HL-60/S4 treated with phorbol 12-myristate 13-acetate at 8.2 ng/mL for 4 days and 3 days (cell line): ENCODE data around the gene RAB11FIP3.

Experiments
- in situ Hi-C: fragments of 300-500 bp; cut with MboI; formaldehyde crosslinking; loops from 2 replicates; pipeline ENCODE4 v1.15.0; 2022; ENCODE audit warnings: low sequenced_read_pairs

Gene RAB11FIP3

DNA sequence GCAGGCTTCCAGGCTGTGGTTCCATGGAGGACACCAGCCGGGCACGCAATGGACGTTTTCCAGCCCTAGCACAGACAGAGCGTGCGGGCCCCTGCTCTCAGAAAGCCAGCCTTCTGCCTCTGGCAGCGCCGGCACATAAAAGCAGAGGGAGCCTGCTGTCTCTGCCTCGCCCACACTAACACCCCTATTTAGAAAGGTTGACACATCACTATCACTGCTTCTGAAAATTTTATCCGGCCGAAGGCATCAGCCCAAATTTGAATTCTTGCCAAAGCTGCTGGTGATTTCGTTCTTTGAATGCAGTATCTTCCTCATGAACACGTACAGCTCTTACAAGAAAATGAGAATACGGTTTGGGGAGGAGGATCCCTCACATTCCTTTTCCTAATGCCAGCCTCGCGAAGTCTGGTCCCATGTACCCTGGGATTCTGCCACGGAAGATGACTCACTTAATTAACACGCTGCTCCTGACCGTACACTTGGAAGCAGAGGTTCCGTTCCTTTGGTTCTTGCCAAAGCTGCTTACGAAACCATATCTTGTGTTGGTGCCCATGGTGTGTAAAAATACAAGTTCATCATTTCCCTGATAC, 1.3 kb upstream of the RAB11FIP3 start:
- in situ Hi-C loops = no loop called here

DNA sequence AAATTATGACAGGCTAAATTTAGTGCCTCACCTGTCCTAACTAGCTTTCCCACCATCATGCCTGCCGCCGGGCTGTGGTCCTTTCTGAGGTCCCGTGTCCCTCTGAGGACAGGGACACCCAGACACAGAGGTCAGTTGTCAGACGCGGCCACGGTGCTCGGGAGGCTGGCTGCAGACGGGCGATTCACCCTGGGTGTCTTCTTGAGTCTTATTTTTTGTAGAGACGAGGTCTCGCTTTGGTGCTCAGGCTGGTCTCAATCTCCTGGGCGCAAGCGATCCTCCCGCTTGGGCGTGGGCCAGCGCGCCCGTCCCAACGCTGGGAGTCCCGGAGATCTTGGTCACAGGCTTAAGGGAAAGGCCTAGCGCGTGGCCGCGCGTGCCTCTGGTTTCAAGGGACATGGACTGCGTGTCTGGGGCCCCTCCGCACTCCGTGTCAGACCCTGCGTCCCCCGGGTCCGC, 797 bp upstream of the RAB11FIP3 start:
- in situ Hi-C loops = no loop called here

DNA sequence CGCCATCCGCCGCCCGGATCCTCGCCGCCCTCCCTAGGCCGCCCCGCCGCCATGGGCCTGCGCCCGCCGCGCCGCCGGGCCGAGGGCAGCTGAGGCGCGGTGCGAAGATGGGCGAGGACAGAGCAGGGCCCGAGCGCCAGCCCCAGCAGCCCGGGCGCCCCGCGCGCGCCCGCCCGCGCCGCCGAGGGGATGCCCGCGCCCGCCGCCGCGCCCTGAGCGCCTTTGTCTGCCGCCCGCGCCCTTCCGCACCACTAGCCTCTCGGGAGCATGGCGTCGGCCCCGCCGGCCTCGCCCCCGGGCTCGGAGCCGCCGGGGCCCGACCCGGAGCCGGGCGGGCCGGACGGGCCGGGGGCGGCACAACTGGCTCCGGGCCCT, 278 bp downstream of the RAB11FIP3 start:
- in situ Hi-C loops = no loop called here

DNA sequence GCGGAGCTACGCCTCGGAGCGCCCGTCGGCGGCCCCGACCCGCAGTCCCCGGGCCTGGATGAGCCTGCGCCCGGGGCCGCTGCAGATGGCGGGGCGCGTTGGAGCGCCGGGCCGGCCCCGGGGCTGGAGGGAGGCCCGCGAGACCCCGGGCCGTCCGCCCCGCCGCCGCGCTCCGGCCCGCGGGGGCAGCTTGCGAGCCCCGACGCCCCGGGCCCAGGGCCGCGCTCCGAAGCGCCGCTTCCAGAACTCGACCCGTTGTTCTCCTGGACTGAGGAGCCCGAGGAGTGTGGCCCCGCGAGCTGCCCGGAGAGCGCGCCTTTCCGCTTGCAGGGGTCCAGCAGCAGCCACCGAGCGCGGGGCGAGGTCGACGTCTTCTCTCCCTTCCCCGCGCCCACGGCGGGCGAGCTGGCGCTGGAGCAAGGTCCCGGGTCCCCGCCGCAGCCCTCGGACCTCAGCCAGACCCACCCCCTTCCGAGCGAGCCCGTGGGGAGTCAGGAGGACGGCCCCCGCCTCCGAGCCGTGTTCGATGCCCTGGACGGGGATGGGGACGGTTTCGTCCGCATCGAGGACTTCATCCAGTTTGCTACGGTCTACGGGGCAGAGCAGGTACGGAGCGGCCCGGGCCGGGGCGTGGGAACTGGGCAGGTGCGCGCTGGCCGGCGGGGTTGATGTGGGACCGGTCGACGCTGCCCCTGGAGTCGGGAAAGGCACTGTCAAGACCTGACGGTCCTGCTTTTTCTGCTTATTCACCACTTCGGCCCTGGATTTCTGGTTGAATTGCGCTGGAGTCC, 861 bp downstream of the RAB11FIP3 start:
- in situ Hi-C loops = no loop called here

DNA sequence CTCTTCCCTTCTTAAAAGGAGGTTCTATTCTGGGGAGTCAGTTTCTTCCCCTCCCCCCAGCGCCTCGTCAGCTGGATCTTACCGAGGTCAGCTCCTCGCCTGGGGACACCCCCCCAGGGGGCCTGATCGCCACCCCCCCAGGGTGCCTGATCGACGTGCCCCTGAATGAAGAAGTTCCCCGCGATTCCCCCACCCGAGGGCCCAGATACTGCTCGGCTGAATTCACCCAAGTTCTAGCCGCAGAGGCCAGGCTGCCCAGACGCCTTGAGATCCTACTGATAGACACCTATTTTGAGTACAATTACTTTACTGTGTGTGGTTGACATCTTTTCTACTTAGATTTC, 1.4 kb downstream of the RAB11FIP3 start:
- in situ Hi-C loops = no loop called here

DNA sequence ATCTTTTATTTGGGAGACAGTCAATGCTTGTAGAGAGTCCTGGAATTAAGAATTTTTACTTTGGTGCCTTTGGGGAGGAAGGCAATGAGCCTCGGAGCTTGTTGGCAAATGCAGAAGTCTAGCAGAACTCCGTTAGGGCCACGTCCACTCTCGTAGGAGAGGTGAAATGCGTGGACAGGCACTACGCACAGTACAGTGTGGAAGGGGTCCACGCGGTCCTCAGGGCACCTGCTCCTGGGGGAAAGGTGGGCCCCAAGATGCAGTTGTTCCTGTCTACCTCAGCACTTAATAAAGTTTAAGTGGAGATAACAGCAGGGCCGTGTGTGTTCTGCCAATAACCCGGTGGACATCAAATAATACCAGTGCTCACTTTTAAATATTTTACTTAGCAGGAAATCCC, 1.8 kb downstream of the RAB11FIP3 start:
- in situ Hi-C loops = no loop called here

DNA sequence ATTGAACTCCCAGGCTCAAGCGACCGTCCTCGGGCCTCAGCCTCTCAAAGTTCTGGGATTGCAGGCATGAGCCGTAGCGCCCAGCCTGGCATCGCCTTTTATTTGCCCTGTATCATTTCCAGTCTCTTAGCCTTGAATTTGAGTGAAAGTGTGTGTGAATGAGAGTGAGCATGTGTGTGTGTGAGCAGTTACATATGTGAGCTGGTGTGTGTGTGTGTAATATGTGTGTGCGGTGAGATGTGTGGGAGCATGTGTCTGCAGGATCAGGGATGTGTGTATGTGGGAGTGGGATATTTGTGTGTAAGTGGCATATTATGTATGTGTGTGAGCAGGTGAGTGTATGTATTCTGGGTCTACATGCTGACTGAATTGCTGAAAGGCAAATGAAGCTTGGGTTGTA, 5.5 kb downstream of the RAB11FIP3 start:
- in situ Hi-C loops = no loop called here

DNA sequence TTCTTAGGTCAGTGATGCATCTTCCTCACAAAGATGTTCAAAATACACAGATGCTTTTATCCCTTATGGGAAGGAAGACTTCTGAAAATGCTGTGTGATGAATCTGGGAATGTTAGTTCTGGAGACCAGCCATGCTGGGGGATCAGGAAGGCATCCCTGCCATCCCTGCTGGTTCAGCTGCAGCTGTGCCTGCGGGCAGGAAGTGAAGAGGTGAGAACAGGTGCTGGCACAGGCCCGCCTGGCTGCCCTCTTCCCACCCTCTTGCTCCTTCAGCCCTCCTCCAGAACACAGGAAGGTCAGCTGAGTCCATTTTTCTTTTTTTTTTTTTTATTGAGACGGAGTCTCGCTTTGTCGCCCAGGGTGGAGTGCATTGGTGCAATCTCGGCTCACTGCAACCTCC, 15.2 kb downstream of the RAB11FIP3 start:
- in situ Hi-C loops = no loop called here

DNA sequence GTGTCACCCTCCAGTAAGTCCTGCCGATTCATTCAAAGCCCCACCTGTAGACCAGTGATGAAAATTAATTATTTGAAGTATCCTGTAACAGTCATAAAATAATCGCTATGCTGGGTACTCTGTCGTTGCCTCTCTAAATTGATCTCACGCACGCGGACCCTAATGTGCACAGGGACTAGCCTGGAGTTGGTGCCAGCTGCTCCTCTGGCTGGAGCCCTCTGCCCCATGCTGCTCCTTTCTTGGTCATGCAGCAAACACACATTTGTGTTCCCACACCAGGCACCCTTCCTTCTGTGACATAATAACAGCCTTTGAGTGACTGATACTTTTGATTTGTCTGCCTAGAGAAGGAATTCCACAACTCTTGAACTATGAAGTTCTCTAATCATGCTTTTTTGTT, 16.0 kb downstream of the RAB11FIP3 start:
- in situ Hi-C loops = no loop called here

DNA sequence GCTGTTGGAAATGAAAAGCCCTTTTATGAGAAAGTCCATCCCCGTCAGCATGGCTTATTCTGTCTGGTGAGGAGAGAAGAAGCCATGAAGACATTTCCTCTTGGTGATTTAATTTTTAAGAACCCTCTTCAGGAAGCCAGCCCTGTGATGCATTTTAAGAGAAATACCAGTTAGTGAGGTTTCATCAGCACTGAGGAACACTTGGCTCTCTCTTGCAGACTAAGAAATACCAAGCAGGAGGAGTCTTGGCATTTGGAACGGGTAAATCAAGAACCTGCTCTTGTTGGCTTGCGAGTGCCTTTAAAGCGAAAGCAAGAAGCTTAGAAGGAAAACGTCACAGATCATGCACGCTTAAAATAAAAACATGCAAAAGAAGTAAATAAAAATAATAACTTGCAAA, 17.5 kb downstream of the RAB11FIP3 start:
- in situ Hi-C loops = no loop called here

DNA sequence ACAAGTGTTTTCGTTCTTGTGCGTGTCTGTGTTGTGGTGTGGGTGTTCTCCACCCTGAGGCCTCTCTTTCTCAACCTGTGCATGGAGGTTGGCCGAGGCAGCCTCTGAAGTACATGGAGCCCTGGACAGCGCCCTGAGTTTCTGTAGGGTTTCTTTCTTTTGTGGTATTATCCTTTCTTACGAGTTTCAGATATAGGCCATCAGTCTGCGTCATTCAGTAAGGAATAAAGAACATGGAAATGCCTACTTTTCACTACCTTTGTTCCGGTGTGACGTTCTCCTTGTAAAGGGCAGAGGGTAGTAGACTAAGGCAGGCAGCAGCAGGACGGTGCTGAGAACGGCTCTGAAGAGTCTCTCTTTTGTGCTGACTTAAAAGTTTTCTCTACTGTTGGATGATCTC, 18.6 kb downstream of the RAB11FIP3 start:
- in situ Hi-C loops = no loop called here

DNA sequence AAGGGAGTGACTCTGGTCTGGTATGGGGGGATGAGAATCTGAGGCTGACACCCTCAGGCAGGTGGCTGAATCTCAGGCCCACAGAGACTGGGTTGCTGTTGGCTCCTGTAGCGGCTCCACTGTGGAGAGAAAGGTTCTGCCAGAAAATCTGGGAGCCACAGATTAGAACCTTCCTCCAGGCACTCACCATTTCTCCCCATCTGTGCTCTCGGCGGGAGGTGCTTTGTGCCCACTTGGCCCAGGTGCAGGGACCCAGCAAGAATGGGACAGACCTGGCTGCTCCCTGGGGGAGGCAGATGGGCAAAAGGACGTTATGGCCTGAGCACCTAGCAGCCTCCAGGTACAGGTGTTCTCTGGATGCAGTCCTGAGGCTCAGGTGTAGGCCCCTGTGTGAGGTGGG, 20.1 kb downstream of the RAB11FIP3 start:
- in situ Hi-C loops = no loop called here

DNA sequence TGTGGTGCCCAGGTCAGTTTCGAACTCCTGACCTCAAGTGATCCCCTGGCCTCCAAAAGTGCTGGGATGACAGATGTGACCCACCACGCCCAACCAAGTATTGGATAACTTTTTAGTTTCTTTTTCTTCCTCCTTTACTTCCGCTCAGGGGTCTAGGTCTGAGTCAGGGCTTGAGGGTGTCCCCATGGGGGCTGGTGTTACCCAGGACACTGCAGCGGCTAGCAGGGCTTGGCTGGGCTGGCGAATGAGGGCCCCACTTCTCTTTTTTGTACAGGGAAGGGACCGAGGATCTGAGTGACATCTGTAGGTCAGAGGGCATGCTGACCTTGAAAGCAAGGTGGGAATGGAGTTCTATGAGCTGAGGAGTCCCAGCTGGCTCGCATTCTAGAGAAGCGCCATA, 24.9 kb downstream of the RAB11FIP3 start:
- in situ Hi-C loops = no loop called here

DNA sequence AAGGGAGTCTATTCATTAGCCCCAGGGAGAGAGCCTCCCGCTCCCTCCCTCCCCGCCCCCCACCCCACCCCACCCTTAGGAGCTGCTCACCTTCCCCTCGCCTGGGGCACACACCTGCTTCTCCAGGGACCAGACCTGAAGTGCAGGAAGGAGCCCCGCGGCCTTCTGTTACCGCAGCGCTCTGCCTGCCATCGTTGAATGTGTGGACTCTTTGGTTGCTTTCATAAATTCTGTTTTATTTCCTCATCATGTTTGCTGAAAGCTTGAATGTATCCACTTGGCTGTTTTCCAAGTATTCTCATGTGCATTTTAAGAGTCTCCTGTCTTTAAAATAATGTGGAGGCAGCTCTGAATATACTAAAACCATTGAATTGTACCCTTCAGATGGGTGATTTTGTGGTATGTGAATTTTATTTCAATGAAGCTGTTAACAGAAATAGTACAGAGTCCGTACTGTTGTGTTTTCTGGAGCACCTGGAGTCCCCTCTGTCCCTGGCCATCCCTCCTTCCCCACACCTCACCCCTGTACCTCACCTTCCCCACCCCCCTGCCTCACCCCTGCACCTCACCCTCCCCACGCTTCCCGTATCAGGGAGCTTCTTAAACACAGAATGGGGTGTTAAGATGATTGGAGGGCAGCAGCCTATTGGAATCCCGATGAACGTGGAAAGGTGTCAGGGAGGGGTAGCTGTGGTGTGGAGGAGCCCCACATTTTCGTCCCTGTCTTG, 25.5 kb downstream of the RAB11FIP3 start:
- in situ Hi-C loops = no loop called here

DNA sequence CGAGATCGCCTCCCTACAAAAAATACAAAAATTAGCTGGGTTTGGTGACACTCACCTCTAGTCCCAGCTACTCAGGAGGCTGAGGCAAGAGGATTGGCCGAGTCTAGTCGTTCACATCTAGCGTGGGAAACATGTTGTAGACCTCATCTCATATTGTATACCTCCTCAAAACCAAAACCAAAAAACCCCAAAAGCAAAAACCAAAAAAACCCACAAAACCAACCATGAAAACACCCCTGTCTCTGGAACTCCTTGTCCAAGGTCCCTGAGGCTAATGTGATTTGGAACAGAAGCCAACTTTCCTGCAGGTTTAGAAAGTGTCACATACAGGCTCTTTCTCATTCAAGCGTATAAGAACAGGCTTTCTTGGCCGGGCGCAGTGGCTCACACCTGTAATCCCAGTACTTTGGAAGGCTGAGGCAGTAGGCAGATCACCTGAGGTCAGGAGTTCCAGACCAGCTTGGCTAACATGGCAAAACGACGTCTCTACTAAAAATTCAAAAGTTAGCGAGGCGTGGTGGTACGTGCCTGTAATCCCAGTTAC, 29.0 kb downstream of the RAB11FIP3 start:
- in situ Hi-C loops = no loop called here

DNA sequence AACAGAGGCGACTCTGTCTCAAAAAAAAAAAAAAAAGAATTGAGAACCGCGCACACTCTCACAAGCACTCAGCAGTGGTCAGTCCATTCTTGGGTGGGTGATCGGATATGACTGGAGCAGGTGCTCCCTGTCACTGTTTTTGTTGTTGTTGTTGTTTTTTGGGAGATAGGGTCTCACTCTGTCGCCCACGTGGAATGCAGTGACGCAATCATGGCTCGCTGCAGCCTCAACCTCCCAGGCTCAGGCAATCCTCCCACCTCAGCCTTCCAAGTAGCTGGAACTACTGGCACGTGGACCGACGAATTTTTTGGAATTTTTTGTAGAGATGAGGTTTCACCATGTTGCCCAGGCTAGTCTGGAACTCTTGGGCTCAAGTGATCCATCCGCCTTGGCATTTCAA, 30.0 kb downstream of the RAB11FIP3 start:
- in situ Hi-C loops = no loop called here

DNA sequence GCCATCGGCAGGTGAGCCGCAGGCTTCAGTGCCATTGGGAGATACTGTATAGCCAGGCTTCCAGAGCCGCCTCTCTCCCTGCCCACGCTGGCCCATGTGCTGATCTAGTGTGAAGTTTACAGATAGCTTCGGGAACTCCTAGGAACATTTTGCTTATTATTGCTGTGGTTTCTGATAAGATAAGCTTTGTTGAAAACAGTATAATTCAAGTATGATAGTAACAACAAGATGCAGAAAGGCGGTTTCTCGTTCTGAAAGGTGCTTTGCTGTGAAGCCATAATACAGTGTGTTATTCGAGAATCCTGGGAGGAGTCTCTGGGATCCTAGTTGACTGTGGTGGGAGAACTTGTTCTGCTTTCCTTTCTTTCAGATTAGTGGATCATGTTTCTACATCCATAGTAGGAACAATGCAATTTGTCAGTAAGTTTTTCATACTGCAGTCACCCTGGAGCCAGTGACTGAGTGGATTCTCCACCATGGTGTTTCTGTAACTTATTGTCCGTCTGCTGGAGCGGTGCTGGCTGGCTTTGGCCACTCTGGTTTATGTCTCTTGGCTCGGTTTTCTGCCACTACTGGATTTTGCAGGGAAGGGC, 31.5 kb downstream of the RAB11FIP3 start:
- in situ Hi-C loops = no loop called here

DNA sequence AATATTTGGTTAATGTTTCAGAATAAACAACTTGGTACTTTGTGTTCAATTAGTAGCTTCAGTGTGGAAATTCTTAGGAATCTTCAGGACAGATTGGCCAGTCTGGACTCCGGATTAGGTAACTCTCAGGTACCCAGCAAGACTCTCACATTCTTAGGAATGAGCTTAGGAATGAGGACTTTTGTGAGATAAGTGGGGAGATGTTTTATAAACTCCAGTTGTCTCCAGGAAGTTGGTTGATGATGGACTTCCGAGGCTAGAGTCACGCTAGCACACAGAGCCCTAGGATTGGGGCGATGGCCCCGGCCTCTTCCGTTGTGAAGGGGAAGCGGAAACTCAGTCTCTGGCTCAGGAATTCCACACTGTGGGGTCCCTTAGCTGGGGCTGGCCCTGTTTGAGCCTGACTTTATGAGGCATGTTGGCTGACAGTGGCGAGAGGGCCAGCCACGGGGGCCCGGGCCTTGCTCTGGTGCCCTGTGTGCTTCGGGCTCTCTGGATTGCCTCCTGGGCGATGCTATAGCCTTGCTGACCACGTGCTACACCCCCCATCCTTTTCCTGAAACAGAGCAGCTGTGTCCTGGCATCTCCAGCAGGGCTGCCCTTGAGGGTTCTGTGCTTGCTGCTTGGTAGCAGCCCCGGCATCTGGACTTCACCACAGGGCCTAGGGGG, 32.4 kb downstream of the RAB11FIP3 start:
- in situ Hi-C loops = no loop called here

DNA sequence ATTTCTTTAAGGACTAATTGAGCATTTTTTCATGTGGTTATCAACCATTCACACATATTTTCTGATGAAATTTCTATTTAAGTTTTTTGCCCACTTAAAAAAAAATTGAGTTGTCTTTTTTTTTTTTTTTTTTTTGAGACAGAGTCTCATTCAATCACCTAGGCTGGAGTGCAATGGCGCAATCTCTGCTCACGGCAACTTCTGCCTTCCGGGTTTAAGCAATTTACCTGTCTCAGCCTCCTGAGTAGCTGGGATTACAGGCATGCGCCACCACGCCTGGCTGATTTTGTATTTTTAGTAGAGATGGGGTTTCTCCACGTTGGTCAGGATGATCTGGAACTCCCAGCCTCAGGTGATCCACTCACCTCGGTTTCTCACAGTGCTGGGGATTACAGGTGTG, 34.3 kb downstream of the RAB11FIP3 start:
- in situ Hi-C loops = no loop called here

DNA sequence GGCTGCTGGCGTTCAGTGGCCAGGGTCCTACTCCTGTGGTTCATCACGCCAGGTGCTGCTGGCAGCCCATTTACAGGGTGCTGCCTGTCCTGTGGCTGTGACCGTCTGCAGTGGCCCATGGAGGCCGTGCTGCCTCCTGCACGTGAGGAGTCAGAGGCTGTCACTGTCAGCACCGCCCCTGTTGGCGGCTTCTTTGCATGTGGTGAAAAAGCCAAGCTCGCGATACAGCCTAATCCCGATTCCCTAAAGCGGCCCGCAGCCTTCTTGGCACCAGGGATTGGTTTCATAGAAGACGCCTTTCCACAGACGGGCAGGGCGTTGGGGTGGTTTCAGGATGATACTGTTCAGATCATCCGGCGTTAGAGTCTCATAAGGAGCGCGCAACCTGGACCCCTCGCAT, 35.3 kb downstream of the RAB11FIP3 start:
- in situ Hi-C loops = no loop called here

DNA sequence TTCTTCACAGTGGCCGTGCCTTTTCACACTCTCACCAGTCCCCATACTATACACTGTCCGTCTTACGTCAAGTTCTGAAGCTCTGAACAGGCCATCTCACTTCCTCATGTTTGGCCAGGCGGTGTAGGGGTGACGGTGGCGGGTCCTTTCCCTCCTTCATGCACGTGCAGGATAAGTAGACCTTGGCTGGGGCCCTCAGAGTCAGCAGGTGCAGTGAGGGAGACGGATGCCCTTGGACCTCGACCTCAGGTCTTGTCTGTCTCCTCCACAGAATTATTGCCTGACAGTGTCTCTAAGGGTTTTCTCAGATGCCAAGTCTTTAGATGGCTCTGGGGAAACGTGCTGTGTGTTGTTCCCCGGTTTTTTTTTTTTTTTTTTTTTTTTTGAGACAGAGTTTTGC, 37.6 kb downstream of the RAB11FIP3 start:
- in situ Hi-C loops = no loop called here
